COR-L47 (cell line): Measurements from ENCODE around the gene TIMP3.
"Not testable (repeated sequence)": the region's sequence is repeated elsewhere in the genome, so short reads cannot be mapped to it uniquely, and the experiment has no call there.

Experiments used
- DNase-seq: peaks from one replicate; lab custom pipeline; 2025; lab: John Stamatoyannopoulos, UW

TIMP3 gene

DNA sequence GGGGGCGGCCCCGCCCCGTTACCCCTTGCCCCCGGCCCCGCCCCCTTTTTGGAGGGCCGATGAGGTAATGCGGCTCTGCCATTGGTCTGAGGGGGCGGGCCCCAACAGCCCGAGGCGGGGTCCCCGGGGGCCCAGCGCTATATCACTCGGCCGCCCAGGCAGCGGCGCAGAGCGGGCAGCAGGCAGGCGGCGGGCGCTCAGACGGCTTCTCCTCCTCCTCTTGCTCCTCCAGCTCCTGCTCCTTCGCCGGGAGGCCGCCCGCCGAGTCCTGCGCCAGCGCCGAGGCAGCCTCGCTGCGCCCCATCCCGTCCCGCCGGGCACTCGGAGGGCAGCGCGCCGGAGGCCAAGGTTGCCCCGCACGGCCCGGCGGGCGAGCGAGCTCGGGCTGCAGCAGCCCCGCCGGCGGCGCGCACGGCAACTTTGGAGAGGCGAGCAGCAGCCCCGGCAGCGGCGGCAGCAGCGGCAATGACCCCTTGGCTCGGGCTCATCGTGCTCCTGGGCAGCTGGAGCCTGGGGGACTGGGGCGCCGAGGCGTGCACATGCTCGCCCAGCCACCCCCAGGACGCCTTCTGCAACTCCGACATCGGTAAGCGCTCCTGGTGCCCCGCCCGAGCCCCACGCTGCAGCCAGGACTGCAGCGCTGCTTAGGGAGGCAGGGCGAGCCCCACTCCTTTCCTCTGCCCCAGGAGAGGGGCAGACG is at the start of gene TIMP3:
Gene TIMP3, plus strand, starts transcription at position 169 of the 700 bp plus-strand sequence. Its CDS starts 297 bp downstream, at position 466.
- no peak for DNase-seq

- no peak for DNase-seq
Observed at GRCh38 chr22:32752326-32752725, 49.2 kb upstream of the TIMP3 start.

- no peak for DNase-seq
Observed at GRCh38 chr22:32752816-32753520, 48.5 kb upstream of the TIMP3 start.

DNA sequence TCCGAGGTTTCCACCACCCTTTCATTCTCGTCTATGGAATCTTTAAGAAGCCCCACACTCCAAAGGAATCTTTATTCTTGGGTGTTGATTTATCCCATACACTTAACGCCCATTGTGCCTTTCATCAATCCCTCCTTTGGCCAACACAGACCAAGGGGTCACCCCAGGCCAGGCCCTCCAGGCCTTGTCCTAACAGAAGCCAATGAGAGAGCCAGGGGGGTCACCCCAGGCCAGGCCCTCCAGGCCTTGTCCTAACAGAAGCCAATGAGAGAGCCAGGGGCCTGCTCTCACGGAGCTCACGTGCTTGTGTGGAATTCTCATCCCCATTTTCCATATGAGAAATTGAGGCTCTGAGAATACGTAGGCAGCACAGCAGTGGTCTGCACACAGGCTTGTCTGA is 47.9 kb upstream of the TIMP3 start:
- DNase-seq = no peak

DNA sequence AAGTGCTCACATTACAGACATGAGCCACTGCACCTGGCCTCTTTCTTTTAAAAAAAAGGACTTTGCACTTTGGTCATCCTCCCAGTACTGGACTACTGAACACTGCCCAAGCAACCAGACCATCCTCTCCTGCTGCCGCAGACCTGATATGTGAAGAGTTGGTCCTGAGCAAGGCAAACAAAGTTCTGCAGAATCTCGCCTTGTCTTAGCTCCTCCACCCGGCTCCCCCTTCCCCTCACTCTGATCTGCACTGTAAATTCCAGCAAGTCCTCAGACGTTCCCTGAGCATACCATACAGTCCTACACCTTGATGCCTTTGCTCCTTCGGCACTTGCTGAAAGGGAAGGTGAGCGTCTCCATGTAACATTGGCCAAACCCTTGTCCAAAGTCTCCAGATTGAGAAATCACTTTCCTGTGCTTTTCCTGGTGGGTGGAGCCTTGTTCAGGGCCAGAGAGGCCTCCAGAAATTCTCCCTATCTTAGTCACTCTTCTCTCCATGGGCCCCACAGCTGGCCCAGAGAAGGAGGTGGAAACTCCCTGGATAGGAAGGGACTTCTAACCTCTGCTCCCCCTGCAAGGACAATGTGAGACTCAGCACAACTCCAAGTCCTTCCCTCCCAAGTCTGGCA is 47.0 kb upstream of the TIMP3 start:
- DNase-seq = no peak

GRCh38 chr22:32757086-32757762 is 44.3 kb upstream of the TIMP3 start:
- DNase-seq = not testable (repeated sequence)

- DNase-seq = no peak
Observed at GRCh38 chr22:32758866-32759385, 42.6 kb upstream of the TIMP3 start.

- DNase-seq = no peak
Observed at GRCh38 chr22:32760396-32760795, 41.1 kb upstream of the TIMP3 start.

DNA sequence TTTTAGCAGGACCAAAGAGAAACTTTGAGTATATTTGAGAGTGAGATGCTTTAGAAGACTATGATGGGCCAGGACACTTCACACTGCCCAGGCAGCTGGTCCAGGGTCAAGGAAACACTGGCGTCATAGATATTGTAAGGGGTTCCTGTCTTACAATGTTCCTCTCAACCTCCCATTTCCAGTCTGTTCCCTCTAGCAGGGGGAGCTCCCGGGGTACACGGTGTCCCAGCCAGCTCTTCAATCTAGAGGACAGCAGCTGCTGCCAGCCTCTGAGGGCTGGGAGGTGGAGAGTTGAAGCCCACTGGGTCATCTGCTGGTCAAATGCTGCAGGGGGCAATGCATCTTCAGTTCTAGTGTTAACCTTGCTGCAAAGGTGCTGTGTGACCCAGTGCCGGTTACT is 40.7 kb upstream of the TIMP3 start:
- no peak for DNase-seq

DNA sequence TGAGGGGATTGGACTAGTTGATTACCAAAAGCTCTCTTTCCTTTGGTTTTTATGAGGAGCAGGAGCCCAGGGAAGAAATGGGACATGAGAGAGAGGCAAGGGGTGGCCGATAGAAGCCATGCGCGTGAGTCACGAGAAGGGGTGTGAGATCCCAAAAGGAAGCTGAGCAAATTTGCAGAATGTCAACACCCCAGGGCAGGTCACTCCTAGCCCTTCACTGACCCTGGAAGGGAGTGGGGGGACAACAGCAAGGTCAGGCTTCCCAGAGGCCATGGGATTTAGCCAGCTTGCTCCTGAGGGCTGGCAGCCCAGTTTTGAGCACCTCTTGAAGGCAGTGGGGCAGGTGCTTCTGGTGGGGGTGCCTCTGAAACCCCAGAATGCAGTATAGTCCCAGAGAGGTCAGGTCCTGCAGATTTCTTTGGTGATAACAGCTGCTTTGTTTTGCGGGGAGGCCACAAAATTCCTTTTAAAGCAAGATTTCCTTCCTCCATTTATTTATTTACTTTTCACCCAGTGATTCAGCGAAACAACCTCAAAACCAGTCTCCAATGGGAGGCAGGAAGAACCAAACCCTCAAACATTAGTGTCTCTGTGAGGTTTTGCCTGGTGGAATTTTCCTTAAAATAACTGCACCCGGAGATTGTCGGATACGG is 40.1 kb upstream of the TIMP3 start:
- no peak for DNase-seq

DNA sequence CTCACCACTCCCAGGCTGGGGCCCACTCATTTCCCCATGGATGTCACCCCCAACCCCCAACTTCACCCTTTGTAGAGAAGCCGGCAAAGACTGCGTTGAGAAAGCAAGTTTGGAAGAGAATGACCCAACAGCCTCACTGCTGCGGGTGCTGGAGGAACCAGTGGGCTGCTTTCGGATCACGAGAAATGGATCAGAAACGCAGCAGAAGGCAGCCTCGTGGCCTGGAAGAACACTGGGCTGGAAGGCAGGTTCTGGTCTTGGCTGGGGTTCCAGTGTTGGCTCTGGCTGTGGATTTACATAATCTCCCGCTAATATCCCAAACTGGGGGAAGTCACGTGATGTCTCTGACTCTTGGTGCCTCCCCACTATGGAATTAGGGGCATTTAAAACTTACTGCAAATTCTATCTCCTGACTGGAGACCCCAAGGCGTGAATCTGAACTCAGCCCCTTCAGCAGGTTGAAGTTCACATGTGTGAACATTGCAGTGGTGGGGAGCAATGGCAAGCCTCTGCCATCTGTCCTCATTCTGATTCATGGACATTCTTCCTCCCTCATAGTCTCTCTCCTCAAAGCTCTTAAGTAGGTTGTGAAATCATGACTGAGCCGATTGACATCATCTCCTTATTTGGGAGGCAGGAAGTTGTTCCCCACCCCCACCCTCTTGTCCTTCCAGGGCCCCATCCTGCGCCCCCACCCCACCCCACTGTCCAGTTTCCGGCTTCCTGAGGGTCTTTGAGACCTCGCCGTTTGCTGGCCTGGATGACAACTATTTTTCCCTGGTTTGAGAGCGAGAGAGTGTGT is 37.0 kb upstream of the TIMP3 start:
- DNase-seq = no peak

DNA sequence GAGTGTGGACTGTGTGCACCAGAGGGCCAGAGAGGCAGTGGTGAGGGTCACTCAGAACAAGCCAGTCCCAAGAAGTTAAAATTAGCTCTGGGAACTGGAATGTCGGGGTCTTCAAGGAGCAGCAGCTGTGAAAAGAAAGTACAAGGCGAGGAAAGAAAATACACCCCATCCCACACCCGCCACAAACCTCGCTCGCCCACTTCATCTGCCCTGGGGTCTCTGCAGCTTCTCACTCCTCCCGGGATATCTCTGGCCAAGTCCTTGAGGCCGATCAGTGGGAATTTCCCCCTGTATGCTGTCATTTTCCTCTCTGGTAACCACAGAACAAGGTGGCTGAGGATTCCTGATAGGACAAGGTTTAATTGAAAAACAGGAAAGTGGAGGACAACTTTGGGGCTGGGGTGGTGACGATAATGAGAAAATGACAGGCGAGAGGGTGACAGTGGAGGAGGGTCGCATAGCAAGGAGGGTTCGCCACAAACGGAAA is 36.3 kb upstream of the TIMP3 start:
- DNase-seq = no peak

GRCh38 chr22:32771756-32772155 is 29.7 kb upstream of the TIMP3 start:
- no peak for DNase-seq

- DNase-seq = no peak
Observed at GRCh38 chr22:32775957-32776356, 25.5 kb upstream of the TIMP3 start.

GRCh38 chr22:32776397-32776796 is 25.1 kb upstream of the TIMP3 start:
- no peak for DNase-seq

DNA sequence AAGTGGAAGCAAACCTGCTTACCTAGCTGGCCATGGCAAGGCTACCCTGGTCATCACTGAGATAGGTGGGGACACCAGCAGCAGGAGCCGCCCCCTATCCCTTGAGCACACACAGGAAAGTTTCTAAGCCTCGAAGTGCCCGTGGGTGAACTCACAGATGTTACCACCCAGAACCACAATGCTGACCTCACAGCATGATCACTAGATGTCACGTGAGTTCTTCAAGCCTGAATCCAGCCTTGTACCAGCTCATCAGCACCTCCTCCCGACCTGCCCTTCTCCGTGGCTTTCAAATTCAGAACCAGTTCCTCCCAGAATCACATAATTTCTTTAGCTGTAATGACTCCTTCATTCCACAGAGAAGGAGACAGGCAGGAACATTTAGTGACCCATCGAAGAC is 24.7 kb upstream of the TIMP3 start:
- DNase-seq = no peak

DNA sequence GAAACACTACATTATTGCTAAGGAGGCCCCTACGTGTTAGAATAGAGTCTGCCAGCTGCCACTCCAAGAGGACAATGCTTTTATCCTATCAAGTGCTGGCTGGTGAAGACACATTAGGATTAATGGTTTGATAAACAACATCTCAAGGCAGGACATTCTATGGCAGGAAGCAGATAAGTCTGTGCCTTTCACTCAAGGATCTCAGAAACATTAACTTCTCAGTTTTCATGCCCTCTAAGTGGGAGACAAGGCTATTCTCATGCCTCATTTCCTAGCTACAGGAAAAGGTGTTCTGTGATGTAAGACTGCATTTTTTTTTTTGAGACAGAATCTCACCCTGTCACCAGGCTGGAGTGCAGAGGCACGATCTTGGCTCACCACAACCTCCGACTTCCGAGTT is 23.5 kb upstream of the TIMP3 start:
- DNase-seq = no peak

DNA sequence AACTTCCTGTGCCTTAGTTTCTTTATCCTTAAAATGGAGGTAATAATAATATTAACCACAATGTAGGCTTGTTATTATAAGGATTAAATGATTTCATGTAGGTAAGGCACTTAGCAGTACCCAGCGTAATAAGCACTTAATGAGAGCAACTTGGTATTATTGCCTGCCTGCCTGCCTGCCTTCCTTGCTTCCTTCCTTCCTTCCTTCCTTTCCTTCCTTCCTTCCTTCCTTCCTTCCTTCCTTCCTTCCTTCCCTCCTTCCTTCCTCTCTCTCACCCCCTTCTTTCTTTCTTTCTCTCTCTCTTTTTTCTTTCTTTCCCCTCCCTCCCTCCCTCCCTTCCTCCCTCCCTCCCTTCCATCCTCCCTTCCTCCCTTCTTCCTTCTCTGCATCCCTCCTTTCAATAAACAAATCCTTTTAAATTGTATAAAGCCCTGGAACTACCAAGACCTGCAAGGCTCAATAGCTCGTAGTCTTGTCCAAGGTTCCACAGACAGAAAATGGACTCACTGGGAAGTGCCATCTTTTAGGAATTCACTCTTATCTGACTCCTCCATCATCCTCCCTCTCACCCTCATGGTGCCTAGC is 20.7 kb upstream of the TIMP3 start:
- DNase-seq = no peak

DNA sequence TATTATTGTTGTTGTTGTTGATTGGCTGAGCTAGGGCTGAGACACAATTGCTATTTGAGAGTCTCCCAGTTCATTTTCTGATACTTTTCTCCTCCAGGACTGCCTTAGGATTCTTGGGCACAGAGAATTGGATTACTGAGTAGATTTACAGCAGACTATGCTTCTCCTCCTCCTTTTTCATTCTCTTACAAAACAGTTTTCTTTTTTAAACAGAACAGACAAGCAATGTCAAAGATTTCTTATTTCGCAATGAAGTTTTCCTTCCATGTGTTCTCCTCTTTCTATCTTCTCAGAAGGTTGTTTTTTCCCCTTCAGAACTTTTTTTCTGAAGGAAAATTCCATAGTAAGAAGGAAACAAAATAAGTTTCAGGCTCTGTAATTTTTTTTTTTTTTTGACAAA is 19.8 kb upstream of the TIMP3 start:
- no peak for DNase-seq

GRCh38 chr22:32785321-32786026 is 16.0 kb upstream of the TIMP3 start:
- DNase-seq = no peak
